IPS-18c (cell line): Measurements from ENCODE around the gene COMMD7.
"Not testable (repeated sequence)": the region's sequence is repeated elsewhere in the genome, so short reads cannot be mapped to it uniquely, and the experiment has no call there.

ENCODE experiments used
- H3K4me3 ChIP-seq: 2 replicates; pipeline ENCODE4 v1.7.0; 2013; ENCODE audit warnings: low read depth, mild to moderate bottlenecking, low read length, moderate library complexity; ENCODE audit not compliant: insufficient read depth
- H3K9me3 ChIP-seq: one replicate; pipeline ENCODE4 v1.6.1; 2013; ENCODE audit warnings: mild to moderate bottlenecking, low read length, moderate library complexity; ENCODE audit not compliant: control insufficient read depth, insufficient read depth

COMMD7 gene

GRCh38 chr20:32773223-32773622 lies 30.0 kb upstream of the COMMD7 start:
- Histone ChIP-seq H3K9me3 (no peaks in the 10 kb centered on the region), H3K4me3 (no peak overlapping the region)

GRCh38 chr20:32772046-32772445 lies 28.8 kb upstream of the COMMD7 start:
- H3K9me3 ChIP-seq = no peaks in the 10 kb centered on the region
- H3K4me3 ChIP-seq = peak overlapping the region; percentile 10; the same call in 1 of the 2 replicates

- H3K9me3 ChIP-seq = peaks cover 2% of the 10 kb centered on the region
- H3K4me3 ChIP-seq = no peak overlapping the region
These were observed 24.3 kb upstream of the COMMD7 start for GRCh38 chr20:32767418-32768198.

- not testable (repeated sequence) for H3K9me3 ChIP-seq
- peak overlapping the region; percentile 89 for H3K4me3 ChIP-seq
These were observed 22.1 kb upstream of the COMMD7 start for GRCh38 chr20:32765230-32765875.

- Histone ChIP-seq H3K9me3 (peaks cover 2% of the 10 kb centered on the region), H3K4me3 (peak overlapping the region; percentile 89)
These were observed 21.0 kb upstream of the COMMD7 start for GRCh38 chr20:32764005-32764960.

- Histone ChIP-seq H3K4me3 (peak overlapping the region; percentile 89), H3K9me3 (peaks cover 2% of the 10 kb centered on the region)
These were observed 20.1 kb upstream of the COMMD7 start for GRCh38 chr20:32763202-32764004.

GRCh38 chr20:32762754-32763201 lies 19.5 kb upstream of the COMMD7 start:
- H3K9me3 ChIP-seq = peaks cover 2% of the 10 kb centered on the region
- peak overlapping the region; percentile 89 for H3K4me3 ChIP-seq

GRCh38 chr20:32761831-32762753 lies 18.8 kb upstream of the COMMD7 start, which contains the start of gene DNMT3B:
Gene DNMT3B, plus strand, starts transcription at chr20:32762385. Its CDS starts 17,939 bp downstream, at chr20:32780324.
- H3K4me3 ChIP-seq = peak within 1 kb of the TSS; percentile 89
- H3K9me3 ChIP-seq = peaks cover 2% of the 10 kb centered on the region

- peaks cover 2% of the 10 kb centered on the region for H3K9me3 ChIP-seq
These were observed 18.2 kb upstream of the COMMD7 start for GRCh38 chr20:32761417-32761830.

GRCh38 chr20:32756156-32756555 lies 12.9 kb upstream of the COMMD7 start:
- Histone ChIP-seq H3K9me3 (no peaks in the 10 kb centered on the region), H3K4me3 (no peak overlapping the region)

More at GRCh38 chr20:32761417-32761830, 18.2 kb upstream of the COMMD7 start:
- peak overlapping the region; percentile 74 for H3K4me3 ChIP-seq

- no peak overlapping the region for H3K4me3 ChIP-seq
- no peaks in the 10 kb centered on the region for H3K9me3 ChIP-seq
These were observed 10.5 kb upstream of the COMMD7 start for GRCh38 chr20:32753731-32754130.

GRCh38 chr20:32752458-32753250 lies 9.4 kb upstream of the COMMD7 start:
- H3K9me3 ChIP-seq = no peaks in the 10 kb centered on the region
- H3K4me3 ChIP-seq = no peak overlapping the region

GRCh38 chr20:32751702-32752457 lies 8.6 kb upstream of the COMMD7 start:
- Histone ChIP-seq H3K9me3 (no peaks in the 10 kb centered on the region), H3K4me3 (no peak overlapping the region)

- H3K4me3 ChIP-seq = no peak overlapping the region
- no peaks in the 10 kb centered on the region for H3K9me3 ChIP-seq
These were observed 8.0 kb upstream of the COMMD7 start for GRCh38 chr20:32751293-32751692.
